SH-SY5Y (cell line): ENCODE results near the gene SAP30L.

ENCODE experiments used
- GATA2 ChIP-seq: IDR thresholded peaks from 2 replicates; pipeline ENCODE4 v1.6.1; 2011; ENCODE audit warnings: mild to moderate bottlenecking, low read depth, low read length
- GATA3 ChIP-seq: IDR thresholded peaks from 2 replicates; pipeline ENCODE4 v1.6.1; 2011; ENCODE audit warnings: low read depth, mild to moderate bottlenecking, low read length, moderate library complexity

GRCh38 chr5:154494036-154494435 is 48.2 kb downstream of the SAP30L start:
- TF ChIP-seq GATA3 = no peak
- TF ChIP-seq GATA2 = no peak
